B cell (primary cell): ENCODE measurements around the gene PLD4.

Source experiments
- EZH2 ChIP-seq: IDR thresholded peaks from 2 replicates; pipeline ENCODE4 v1.6.1; 2012; ENCODE audit warnings: borderline replicate concordance, low read depth, mild to moderate bottlenecking, moderate library complexity, low read length; ENCODE audit not compliant: insufficient read depth, poor library complexity, severe bottlenecking
- TF ChIP-seq, protein P1 (sequence below): fragments of 200-600 bp; IDR thresholded peaks from one replicate; pipeline ENCODE4 v1.8.0; 2022; ENCODE audit warnings: antibody characterized with exemption, mild to moderate bottlenecking

DNA sequence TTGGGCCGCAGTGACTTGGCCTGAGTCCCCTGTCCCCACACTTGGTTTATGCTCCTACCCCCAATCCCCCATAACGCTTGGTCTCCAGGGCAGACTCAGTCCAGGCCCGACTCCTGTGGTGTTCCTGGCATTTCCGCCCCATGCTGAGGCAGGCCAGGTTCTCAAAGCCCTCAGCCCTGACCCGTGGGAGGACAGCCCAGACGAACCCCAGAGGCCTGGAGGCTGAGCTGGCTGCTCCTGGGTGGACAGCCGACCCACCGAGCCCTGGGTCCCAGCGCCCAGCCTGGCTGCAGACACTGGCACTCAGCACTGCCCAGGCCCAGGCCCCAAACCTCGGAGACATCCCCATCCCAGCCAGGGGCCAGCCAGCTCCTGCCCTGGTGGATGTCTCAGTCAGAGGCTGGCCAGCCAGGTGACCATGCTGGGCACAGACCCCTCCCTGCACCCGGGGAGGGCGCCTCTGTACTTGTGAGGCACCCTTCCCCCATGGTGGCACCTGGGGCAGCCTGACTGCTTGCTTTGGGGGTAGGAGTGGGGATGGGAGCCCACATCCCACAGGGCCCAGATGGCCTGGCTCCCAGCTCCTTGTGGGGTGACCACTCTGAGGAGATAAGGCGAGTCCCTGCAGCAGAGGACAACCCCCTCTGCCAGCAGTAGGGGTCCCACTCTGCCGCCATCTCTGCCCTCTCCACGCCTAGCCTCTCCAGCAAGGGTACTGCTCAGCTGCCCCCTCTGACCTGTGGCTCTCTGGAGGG, 1.4 kb downstream of the PLD4 start:
- no peak for TF ChIP-seq EZH2
- TF ChIP-seq, protein P1, sequence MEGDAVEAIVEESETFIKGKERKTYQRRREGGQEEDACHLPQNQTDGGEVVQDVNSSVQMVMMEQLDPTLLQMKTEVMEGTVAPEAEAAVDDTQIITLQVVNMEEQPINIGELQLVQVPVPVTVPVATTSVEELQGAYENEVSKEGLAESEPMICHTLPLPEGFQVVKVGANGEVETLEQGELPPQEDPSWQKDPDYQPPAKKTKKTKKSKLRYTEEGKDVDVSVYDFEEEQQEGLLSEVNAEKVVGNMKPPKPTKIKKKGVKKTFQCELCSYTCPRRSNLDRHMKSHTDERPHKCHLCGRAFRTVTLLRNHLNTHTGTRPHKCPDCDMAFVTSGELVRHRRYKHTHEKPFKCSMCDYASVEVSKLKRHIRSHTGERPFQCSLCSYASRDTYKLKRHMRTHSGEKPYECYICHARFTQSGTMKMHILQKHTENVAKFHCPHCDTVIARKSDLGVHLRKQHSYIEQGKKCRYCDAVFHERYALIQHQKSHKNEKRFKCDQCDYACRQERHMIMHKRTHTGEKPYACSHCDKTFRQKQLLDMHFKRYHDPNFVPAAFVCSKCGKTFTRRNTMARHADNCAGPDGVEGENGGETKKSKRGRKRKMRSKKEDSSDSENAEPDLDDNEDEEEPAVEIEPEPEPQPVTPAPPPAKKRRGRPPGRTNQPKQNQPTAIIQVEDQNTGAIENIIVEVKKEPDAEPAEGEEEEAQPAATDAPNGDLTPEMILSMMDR: no peak
